Mesendoderm (in vitro differentiated cells): Measurements from ENCODE around the gene GPR21. TPM values are rescaled to one million over a fixed set of nuclear protein-coding genes. Genes with fewer than 3 reads are reported as not detected.

ENCODE experiments used
- DNase-seq: peaks from one replicate; pipeline ENCODE4 v3.0.0; 2013
- H2AK5ac ChIP-seq: 2 replicates; pipeline ENCODE4 v1.6.1; 2013; ENCODE audit warnings: low read length, inconsistent platforms
- H2BK120ac ChIP-seq: 2 replicates; pipeline ENCODE4 v1.6.1; 2013; ENCODE audit warnings: low read depth, mild to moderate bottlenecking, low read length, moderate library complexity, mixed read lengths
- H2BK15ac ChIP-seq: replicated peaks from 2 replicates; pipeline ENCODE4 v1.6.1; 2013; ENCODE audit warnings: low read depth, mild to moderate bottlenecking, moderate library complexity
- H2BK5ac ChIP-seq: 2 replicates; pipeline ENCODE4 v1.6.1; 2013; ENCODE audit warnings: low read length, inconsistent platforms
- H3K18ac ChIP-seq: 2 replicates; pipeline ENCODE4 v1.6.1; 2013; ENCODE audit warnings: mild to moderate bottlenecking, low read length, mixed read lengths
- H3K23ac ChIP-seq: one replicate; pipeline ENCODE4 v1.6.1; 2013; ENCODE audit warnings: low read length
- H3K27ac ChIP-seq: 2 replicates; pipeline ENCODE4 v1.5.1; 2013; ENCODE audit warnings: low read depth, mild to moderate bottlenecking, inconsistent platforms, low read length, moderate library complexity
- H3K27me3 ChIP-seq: 2 replicates; pipeline ENCODE4 v1.6.1; 2013; ENCODE audit warnings: low read length, control low read depth, mild to moderate bottlenecking, inconsistent platforms; ENCODE audit not compliant: insufficient read depth, poor library complexity
- H3K36me3 ChIP-seq: 2 replicates; pipeline ENCODE4 v1.6.1; 2013; ENCODE audit warnings: low read length, inconsistent platforms; ENCODE audit not compliant: control insufficient read depth, insufficient read depth
- H3K4ac ChIP-seq: one replicate; pipeline ENCODE4 v1.6.1; 2013; ENCODE audit warnings: low read depth, mild to moderate bottlenecking, low read length, moderate library complexity
- H3K4me1 ChIP-seq: 2 replicates; pipeline ENCODE4 v1.6.1; 2013; ENCODE audit warnings: low read depth, low read length, inconsistent platforms; ENCODE audit not compliant: control insufficient read depth
- H3K4me2 ChIP-seq: 2 replicates; pipeline ENCODE4 v1.6.1; 2013; ENCODE audit warnings: low read length
- H3K4me3 ChIP-seq: 2 replicates; pipeline ENCODE4 v1.5.1; 2013; ENCODE audit warnings: mild to moderate bottlenecking, low read length
- H3K56ac ChIP-seq: one replicate; pipeline ENCODE4 v1.6.1; 2013; ENCODE audit warnings: low read length
- H3K79me1 ChIP-seq: 2 replicates; pipeline ENCODE4 v1.6.1; 2013; ENCODE audit warnings: low read length, inconsistent platforms
- H3K79me2 ChIP-seq: 2 replicates; pipeline ENCODE4 v1.6.1; 2013; ENCODE audit warnings: mild to moderate bottlenecking, low read length; ENCODE audit not compliant: control insufficient read depth, insufficient read depth
- H3K9ac ChIP-seq: 2 replicates; pipeline ENCODE4 v1.6.1; 2013; ENCODE audit warnings: low read length, inconsistent platforms
- H4K5ac ChIP-seq: one replicate; pipeline ENCODE4 v1.6.1; 2013; ENCODE audit warnings: low read length
- H4K8ac ChIP-seq: one replicate; pipeline ENCODE4 v1.6.1; 2013; ENCODE audit warnings: low read depth, mild to moderate bottlenecking, control low read depth, low read length, moderate library complexity
- WGBS: extraction: QIAGEN DNeasy Blood & Tissue Kit; methylation state at CpG from one replicate; pipeline ENCODE4 v1.1.7; 2013; ENCODE audit warnings: low lambda C conversion rate, missing lambda C conversion rate; ENCODE audit not compliant: insufficient coverage; ENCODE audit errors: extremely low coverage; 5-methylcytosine and 5-hydroxymethylcytosine counted together
- small RNA-seq: library from polyadenylated mRNA; stranded (forward); fragments of <200 nt; extraction: miRNeasy Mini kit (QIAGEN cat#:217004); gene quantifications from one replicate; pipeline ENCODE3, GENCODE V24; 2013; ENCODE audit not compliant: insufficient read depth

Gene GPR21

DNA sequence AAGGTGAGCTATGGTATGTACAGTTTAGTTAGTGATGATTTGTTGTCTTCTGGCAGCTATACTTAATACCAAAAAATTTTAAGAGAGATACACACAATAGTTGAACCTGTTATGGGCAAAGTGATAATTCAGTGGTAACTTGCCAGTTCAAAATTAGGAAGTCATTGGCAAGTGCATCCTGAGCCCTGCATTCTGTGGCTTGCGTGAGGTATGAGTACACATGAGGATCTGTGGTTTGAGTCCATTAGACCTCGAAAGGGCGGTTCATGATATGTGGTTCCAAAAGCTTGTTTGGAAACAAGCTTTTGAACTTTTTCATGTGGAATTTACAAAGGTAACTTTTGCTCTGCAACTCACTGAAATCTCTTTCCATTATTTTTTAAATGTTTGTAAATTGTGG is 47.0 kb downstream of the GPR21 start:
- Histone ChIP-seq H3K36me3 (no peaks in the 10 kb centered on the region), H2BK5ac (no peak overlapping the region), H3K79me2 (no peaks in the 10 kb centered on the region), H3K4ac (no peak overlapping the region), H2BK120ac (no peak overlapping the region), H4K8ac (no peak overlapping the region), H2BK15ac (no peak overlapping the region), H3K4me3 (no peak overlapping the region), H3K9ac (no peak overlapping the region), H3K4me2 (no peak overlapping the region), H3K79me1 (no peaks in the 10 kb centered on the region), H3K56ac (no peak overlapping the region), H3K18ac (no peak overlapping the region), H3K23ac (no peak overlapping the region), H4K5ac (no peak overlapping the region), H3K27ac (no peak overlapping the region), H3K27me3 (no peaks in the 10 kb centered on the region), H2AK5ac (no peak overlapping the region), H3K4me1 (no peaks in the 10 kb centered on the region)
- no CpG with 5 or more reads among the region's 3 CpGs for WGBS
- no peak for DNase-seq

- no CpG with 5 or more reads among the region's 2 CpGs for WGBS
- Histone ChIP-seq H3K79me2 (no peaks in the 10 kb centered on the region), H3K79me1 (no peaks in the 10 kb centered on the region), H3K4me1 (no peaks in the 10 kb centered on the region), H3K23ac (no peak overlapping the region), H3K27me3 (no peaks in the 10 kb centered on the region), H2BK120ac (no peak overlapping the region), H2BK15ac (no peak overlapping the region), H3K9ac (no peak overlapping the region), H3K56ac (no peak overlapping the region), H3K27ac (no peak overlapping the region), H2BK5ac (no peak overlapping the region), H3K36me3 (no peaks in the 10 kb centered on the region), H4K8ac (no peak overlapping the region), H3K18ac (no peak overlapping the region), H2AK5ac (no peak overlapping the region), H3K4me3 (no peak overlapping the region), H3K4me2 (no peak overlapping the region), H4K5ac (no peak overlapping the region), H3K4ac (no peak overlapping the region)
- peak; percentile 69 for DNase-seq
Observed at GRCh38 chr9:123081824-123082223, 48.4 kb downstream of the GPR21 start.

DNA sequence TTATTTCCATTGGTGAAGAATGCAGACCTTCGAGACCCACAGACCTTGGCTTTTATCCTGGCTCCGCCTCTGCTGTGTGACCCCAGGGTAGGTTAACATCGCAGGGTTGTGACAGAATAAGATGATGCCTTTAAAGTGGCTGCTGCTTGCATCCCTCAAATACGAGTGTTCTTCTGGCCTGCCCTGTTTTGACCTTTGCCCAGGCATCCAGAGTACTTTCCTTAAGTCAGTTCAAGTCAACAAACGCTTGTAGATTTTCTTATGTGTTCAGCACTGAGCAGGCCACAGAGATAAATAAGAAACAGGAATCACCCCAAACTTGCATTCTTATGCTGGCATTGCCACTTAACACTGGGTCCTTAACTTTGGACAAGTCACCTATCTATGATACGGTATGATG is 50.2 kb downstream of the GPR21 start:
- DNase-seq, result no peak
- H4K5ac ChIP-seq, result no peak overlapping the region
- no peak overlapping the region for H3K4me3 ChIP-seq
- no peak overlapping the region for H3K4me2 ChIP-seq
- no CpG with 5 or more reads among the region's 6 CpGs for WGBS
- no peak overlapping the region for H3K23ac ChIP-seq
- no peak overlapping the region for H2BK15ac ChIP-seq
- no peak overlapping the region for H4K8ac ChIP-seq
- H3K79me2 ChIP-seq, result no peaks in the 10 kb centered on the region
- H3K4ac ChIP-seq, result no peak overlapping the region
- H3K56ac ChIP-seq, result no peak overlapping the region
- H3K27ac ChIP-seq, result no peak overlapping the region
- H3K79me1 ChIP-seq, result no peaks in the 10 kb centered on the region
- no peaks in the 10 kb centered on the region for H3K4me1 ChIP-seq
- H2BK5ac ChIP-seq, result no peak overlapping the region
- no peaks in the 10 kb centered on the region for H3K27me3 ChIP-seq
- no peak overlapping the region for H3K18ac ChIP-seq
- H3K36me3 ChIP-seq, result no peaks in the 10 kb centered on the region
- H2BK120ac ChIP-seq, result no peak overlapping the region
- H3K9ac ChIP-seq, result no peak overlapping the region
- no peak overlapping the region for H2AK5ac ChIP-seq

- H3K9ac ChIP-seq, result no peak overlapping the region
- no peaks in the 10 kb centered on the region for H3K4me1 ChIP-seq
- no peak overlapping the region for H3K4ac ChIP-seq
- H3K4me2 ChIP-seq, result no peak overlapping the region
- H3K27me3 ChIP-seq, result no peaks in the 10 kb centered on the region
- H3K4me3 ChIP-seq, result no peak overlapping the region
- H2BK5ac ChIP-seq, result no peak overlapping the region
- no peaks in the 10 kb centered on the region for H3K79me1 ChIP-seq
- H3K23ac ChIP-seq, result no peak overlapping the region
- H3K36me3 ChIP-seq, result no peaks in the 10 kb centered on the region
- no peak overlapping the region for H4K5ac ChIP-seq
- WGBS, result no CpG with 5 or more reads among the region's 1 CpG
- H3K79me2 ChIP-seq, result no peaks in the 10 kb centered on the region
- no peak overlapping the region for H2AK5ac ChIP-seq
- H4K8ac ChIP-seq, result no peak overlapping the region
- no peak overlapping the region for H2BK120ac ChIP-seq
- no peak overlapping the region for H2BK15ac ChIP-seq
- no peak overlapping the region for H3K56ac ChIP-seq
- no peak for DNase-seq
- no peak overlapping the region for H3K18ac ChIP-seq
- no peak overlapping the region for H3K27ac ChIP-seq
Observed at GRCh38 chr9:123084256-123084655, 50.8 kb downstream of the GPR21 start.

Small RNA genes within 50 kb of the gene (small RNA-seq; reads per million reads assigned to genes)
- not detected for gene GPR21
